ENCODE results near the gene DBF4B.
"Not testable (repeated sequence)": the region's sequence is repeated elsewhere in the genome, so short reads cannot be mapped to it uniquely, and the experiment has no call there.

DBF4B gene

DNA sequence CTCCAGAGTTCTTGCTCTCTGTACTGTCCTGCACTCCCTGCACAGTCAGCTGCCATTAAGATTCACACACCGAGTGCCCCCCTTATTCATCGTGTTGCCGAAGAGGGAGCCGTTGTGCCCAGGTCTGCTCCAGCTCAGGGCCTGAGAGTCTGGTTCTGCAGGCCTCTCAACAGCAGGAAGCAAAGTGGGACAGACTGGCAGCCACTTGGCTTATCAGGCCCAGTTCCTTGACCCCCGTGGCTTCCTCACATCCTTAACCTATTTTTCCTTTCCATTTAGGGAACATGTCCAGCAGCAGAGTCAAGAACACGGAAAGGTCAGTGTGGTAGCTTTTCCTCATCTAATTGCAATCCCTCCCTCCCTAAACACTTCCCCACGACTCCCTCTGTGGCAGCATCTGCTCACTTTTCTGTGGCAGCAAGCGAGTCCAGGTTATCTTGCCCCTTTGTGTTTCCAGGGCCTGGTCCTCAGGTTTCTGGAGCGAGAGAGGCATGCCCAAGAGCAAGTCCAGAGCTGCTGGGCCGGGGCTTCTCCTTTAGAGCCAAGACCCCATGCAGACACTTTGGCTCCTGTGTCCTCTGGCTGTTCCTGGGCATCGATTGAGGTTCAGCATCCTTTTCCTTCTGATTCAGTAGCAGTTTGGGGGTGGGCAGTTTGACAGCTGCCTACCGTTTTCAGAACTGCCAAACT, 28.2 kb downstream of the DBF4B start:
- no peak for FAIRE-seq

DNA sequence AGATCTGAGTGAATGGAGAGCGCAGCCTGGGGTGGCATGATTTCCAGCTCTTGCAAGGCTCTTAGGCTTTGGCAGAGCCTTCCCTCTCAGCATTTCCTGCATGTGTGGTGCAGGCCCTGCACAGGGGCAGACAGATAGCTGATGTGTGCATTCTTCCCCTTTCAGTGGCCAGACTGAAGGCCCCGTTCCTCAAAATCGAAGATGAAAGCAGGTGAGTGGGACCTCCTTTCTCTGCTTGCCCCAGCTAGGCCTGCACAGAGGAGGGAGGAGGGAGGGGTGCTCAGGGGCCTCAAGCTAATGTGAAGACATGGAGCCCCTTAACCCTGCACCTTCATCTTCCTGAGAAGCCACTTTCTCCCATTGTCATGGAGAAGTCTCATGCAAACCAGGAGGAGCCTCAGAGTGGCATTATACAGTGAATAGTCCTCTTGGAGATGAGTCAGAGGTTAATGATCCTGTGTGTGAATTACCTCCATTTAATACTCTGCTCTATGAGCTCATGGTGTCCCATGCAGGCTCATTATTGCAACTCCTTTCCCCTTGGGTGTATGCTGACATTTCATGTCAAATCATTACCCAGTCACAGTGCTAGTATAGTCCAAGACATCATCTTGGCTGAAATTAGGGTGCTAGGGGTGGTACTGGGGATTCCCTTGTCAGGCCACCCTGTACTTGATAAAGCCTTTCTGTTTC, 29.9 kb downstream of the DBF4B start:
- FAIRE-seq, result no peak

DNA sequence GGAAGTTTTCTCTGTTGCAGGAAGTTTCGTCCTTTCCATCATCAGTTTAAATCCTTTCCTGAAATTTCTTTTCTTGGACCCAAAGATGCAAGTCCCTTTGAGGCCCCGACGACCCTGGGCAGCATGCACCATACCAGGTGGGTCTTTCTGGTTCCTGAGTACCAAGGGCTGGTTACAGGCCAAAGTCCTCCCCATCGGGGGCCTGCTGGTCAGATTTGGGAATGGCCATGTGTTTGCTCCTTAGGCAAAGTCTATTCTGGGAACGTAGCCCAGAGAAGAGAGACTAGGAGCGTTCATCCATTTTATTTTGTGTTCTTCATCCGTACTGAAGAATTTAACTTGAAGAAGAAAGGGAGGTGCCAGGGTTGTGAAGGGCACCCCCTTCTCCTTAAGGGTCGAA, 32.9 kb downstream of the DBF4B start:
- FAIRE-seq, result no peak

DNA sequence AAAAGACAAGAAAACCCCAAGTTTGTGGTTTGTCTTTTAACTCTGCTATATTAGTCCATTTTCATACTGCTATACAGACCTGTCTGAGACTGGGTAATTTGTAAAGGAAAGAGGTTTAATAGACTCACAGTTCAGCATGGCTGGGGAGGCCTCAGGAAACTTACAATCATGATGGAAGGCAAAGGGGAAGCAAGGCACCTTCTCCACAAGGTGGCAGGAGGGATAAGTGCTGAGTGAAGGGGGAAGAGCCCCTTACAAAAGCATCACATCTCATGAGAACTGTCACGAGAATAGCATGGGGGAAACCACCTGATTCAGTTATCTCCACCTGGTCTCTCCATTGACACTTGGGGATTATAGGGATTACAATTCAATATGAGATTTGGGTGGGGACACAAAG, 36.8 kb downstream of the DBF4B start:
- no peak for FAIRE-seq

DNA sequence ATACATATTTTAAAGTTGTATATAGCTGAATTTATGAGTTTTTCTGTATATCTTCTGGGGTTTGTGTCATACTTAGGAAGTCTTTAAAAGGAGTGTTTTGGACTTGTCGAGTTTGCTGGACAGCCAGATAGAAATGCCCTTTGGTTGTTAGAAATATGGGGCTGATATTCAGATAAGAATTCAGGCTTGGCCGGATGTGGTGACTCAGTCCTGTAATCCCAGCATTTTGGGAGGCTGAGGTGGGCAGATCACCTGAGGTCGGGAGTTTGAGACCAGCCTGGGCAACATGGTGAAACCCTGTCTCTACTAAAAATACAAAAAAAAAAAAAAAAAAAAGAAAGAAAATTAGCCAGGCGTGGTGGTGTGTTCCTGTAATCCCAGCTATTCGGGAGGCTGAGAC, 37.3 kb downstream of the DBF4B start:
- FAIRE-seq, result not testable (repeated sequence)

- FAIRE-seq, result no peak
Measured at GRCh38 chr17:44747566-44747965, 39.1 kb downstream of the DBF4B start.

DNA sequence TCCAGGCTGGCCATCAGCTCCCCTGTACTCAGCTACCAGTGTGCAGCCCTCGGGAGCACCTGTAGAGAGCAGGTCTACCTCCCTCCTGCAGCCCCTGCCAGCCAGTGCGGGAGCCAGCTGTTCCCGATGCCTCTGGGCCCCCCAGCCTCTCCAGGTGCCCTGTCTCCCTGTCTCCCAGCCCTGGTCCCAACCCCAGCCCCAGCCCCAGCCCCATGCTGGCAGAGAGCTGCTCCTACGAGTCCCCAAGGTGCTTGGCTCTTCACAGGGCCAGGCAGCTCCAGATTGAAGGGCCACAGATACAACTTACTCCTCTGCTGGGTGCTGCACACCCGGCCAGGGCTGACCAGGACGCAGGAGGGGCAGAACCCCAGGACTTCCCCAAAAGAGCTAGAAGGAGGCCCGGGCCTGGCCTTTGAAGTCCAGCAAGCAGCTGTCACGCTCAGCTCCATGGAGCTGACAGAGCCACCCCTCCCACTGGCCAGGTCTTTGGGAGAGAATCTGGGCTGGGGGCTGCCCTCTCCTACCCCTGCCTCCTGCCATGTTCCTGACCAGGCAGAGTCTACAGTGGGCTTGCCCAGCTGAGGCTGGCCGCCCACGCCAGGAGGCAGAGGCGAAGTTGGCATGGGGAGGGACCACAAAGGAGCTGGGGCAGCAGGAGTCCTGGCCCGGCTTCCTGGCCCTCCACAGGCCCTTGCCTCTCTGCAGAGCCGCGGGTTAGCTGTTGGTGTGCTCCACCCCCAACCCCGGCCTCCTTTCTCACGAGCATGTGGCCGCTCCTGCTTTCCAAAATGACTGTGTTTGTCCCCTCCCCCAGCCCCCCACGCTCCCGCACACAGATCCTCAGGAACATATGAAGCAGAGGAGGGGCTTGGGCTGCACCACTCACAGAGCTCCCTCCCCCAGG, 40.9 kb downstream of the DBF4B start:
- FAIRE-seq, result no peak

DNA sequence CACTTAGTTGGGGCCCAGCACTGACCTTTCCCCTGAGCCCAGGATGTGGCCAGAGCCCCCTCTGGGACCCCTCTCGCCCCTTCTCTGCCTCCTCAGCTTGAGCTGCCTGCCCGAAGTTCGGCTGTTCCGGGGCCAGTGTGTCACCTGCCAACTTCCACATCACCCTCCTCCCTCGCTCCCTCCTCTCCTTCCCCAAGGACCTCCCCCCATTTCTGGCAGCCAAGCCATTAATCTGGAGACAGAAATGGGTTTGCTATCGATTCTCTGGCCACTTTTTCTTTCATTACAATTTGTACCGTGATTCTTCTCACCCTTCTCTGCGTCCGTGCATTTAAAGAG, 41.5 kb downstream of the DBF4B start:
- FAIRE-seq, result no peak

DNA sequence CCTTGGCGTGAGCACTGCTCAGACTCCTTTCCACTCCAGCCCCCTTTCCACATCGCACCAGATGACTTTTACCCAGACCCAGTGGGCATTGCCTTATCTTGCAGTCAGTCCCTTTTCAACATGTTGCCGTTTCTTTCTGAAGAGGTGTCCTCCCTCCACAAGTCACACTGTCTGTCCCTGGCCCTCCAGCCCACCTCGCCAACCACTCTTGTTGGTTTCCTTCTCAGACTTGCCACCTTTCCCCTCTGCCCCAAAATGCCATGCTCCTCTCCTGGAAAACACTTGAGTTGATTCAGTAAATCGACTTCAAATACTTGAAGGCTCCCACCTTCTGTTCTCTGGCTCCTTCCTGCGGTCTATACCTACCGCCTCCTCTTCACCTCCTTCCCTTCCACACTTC, 42.9 kb downstream of the DBF4B start:
- no peak for FAIRE-seq

GRCh38 chr17:44751806-44752205, 43.3 kb downstream of the DBF4B start:
- no peak for FAIRE-seq

- no peak for FAIRE-seq
Measured at GRCh38 chr17:44752953-44753861, 44.7 kb downstream of the DBF4B start.

DNA sequence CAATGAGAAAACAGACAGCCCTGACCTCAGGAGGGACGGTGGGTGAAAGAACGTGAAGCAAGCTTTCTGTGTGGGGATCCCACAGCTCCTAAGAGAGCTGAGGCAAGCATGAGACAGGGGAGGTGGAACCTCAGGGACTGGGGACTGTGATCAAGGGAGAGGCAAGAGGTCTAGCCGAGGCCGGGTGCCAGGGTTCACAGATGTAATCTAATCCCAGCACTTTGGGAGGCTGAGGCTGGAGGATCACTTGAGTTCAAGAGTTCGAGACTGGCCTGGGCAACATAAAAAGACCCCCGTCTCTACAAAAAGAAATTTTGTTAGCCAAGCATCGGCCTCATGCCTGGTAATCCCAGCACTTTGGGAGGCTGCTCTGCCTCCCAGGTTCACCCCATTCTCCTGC, 45.8 kb downstream of the DBF4B start:
- FAIRE-seq, result no peak

GRCh38 chr17:44755180-44755579, 46.7 kb downstream of the DBF4B start:
- FAIRE-seq, result not testable (repeated sequence)

GRCh38 chr17:44757045-44757917, 48.8 kb downstream of the DBF4B start:
- FAIRE-seq, result no peak

GRCh38 chr17:44757918-44758413, 49.5 kb downstream of the DBF4B start:
- FAIRE-seq, result no peak

- no peak for FAIRE-seq
Measured at GRCh38 chr17:44758414-44759085, 50.1 kb downstream of the DBF4B start, which contains the start of gene ADAM11. Gene ADAM11, plus strand, starts transcription at chr17:44758988. Its CDS starts 212 bp downstream, at chr17:44759200.

GRCh38 chr17:44759086-44759915, 50.8 kb downstream of the DBF4B start:
- no peak for FAIRE-seq

DNA sequence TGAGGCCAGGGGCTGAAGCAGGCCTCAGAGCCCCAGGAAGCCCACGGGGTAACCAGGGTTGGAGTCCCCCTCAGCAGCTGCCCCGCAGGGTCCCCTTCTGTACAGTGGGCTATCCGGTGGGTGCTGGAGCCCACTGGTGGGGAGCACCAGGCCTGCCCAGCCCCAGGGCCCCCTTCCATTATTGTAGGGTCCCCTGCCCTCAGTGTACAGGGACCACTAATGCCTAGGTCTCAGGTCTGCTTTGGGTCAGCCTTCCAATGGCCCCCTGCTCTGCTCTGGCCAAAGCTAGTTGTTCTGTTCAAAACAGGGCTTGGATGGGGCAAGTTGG, 51.4 kb downstream of the DBF4B start:
- no peak for FAIRE-seq

DNA sequence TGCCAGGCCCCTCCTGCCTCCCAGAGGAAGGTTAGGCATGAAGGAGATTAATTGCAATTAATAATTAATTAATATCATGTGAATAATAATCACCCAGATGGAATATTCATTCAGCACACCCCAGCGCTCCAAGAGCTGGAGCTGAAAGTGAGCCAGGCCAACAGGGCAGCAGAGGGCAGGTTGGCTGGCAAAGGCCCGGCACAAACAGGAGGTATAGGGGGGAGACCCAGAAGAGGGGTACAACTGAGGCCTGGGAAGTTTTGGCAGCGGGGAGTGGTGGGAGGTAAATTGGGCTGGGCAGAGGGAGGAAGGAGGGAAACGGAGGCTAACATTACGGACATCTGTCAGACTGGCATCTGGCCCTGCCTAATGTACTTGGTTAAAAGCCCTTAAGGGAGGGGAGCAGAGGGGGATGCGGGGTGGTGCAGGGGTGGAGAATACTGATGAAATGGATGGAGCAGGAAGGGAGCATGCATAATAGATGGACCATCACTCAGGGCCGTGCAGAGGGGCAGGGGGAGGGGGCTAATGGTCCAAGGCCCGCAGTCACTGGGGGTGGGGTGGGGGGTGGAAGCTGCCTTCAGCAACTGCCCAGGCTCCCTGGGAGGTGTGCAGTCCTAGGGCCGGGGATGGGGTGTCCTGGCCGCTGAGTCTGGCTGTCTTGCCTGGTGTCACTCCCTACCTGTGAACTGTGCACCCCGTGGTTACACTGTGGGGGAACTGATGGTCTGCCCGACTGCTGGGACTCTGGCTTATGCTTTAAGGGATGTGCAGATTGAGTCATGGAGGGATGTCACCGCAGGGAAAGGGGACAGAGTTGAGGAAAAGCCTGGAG, 52.2 kb downstream of the DBF4B start:
- FAIRE-seq, result no peak

All from A204.1 (cell line).